HG03439 (cell line): Measurements from ENCODE around the gene PCK1.
"Not testable (repeated sequence)": the region's sequence is repeated elsewhere in the genome, so short reads cannot be mapped to it uniquely, and the experiment has no call there.

Source experiments
- ATAC-seq: cut with Tn5 transposase; IDR thresholded peaks from one replicate; pipeline ENCODE4 v1.9.1; 2021; ENCODE audit warnings: mild to moderate bottlenecking, moderate library complexity; ENCODE audit not compliant: unreplicated experiment

The PCK1 gene

GRCh38 chr20:57560554-57561355 lies at the start of gene PCK1:
Gene PCK1 (plus strand): TSS chr20:57561110. CDS start chr20:57561412, 302 bp downstream.
- no peak for ATAC-seq

GRCh38 chr20:57511709-57512108 lies 49.2 kb upstream of the PCK1 start:
- not testable (repeated sequence) for ATAC-seq

GRCh38 chr20:57512432-57512831 lies 48.5 kb upstream of the PCK1 start:
- ATAC-seq = no peak

GRCh38 chr20:57513199-57513598 lies 47.7 kb upstream of the PCK1 start:
- no peak for ATAC-seq

- ATAC-seq = no peak
Measured at GRCh38 chr20:57514273-57514751, 46.6 kb upstream of the PCK1 start.

- ATAC-seq = no peak
Measured at GRCh38 chr20:57517904-57518303, 43.0 kb upstream of the PCK1 start.

GRCh38 chr20:57522380-57523140 lies 38.4 kb upstream of the PCK1 start:
- ATAC-seq = no peak

GRCh38 chr20:57523782-57524181 lies 37.1 kb upstream of the PCK1 start:
- ATAC-seq = no peak

- ATAC-seq = no peak
Measured at GRCh38 chr20:57524511-57525176, 36.3 kb upstream of the PCK1 start, which contains the start of gene CTCFL. Gene CTCFL (minus strand): TSS chr20:57525140. CDS start chr20:57524205, 935 bp downstream.

GRCh38 chr20:57525328-57526086 lies 35.4 kb upstream of the PCK1 start:
- no peak for ATAC-seq

- no peak for ATAC-seq
Measured at GRCh38 chr20:57526087-57526884, 34.6 kb upstream of the PCK1 start.

- ATAC-seq = no peak
Measured at GRCh38 chr20:57526885-57527460, 33.9 kb upstream of the PCK1 start.

- ATAC-seq = no peak
Measured at GRCh38 chr20:57527728-57528127, 33.2 kb upstream of the PCK1 start.

- ATAC-seq = no peak
Measured at GRCh38 chr20:57528148-57528547, 32.8 kb upstream of the PCK1 start.

- no peak for ATAC-seq
Measured at GRCh38 chr20:57529160-57529585, 31.7 kb upstream of the PCK1 start.

- no peak for ATAC-seq
Measured at GRCh38 chr20:57529810-57530209, 31.1 kb upstream of the PCK1 start.

GRCh38 chr20:57530327-57530981 lies 30.5 kb upstream of the PCK1 start:
- ATAC-seq = no peak

- no peak for ATAC-seq
Measured at GRCh38 chr20:57532104-57532503, 28.8 kb upstream of the PCK1 start.

GRCh38 chr20:57535297-57535696 lies 25.6 kb upstream of the PCK1 start:
- no peak for ATAC-seq
